NCI-H1436 (cell line): ENCODE measurements around the gene TACC2.
"Not testable (repeated sequence)": the region's sequence is repeated elsewhere in the genome, so short reads cannot be mapped to it uniquely, and the experiment has no call there.

Experiments
- DNase-seq: peaks from one replicate; lab custom pipeline; 2025; lab: John Stamatoyannopoulos, UW

The TACC2 gene

GRCh38 chr10:122023257-122023656, 34.3 kb downstream of the TACC2 start:
- DNase-seq, result not testable (repeated sequence)

DNA sequence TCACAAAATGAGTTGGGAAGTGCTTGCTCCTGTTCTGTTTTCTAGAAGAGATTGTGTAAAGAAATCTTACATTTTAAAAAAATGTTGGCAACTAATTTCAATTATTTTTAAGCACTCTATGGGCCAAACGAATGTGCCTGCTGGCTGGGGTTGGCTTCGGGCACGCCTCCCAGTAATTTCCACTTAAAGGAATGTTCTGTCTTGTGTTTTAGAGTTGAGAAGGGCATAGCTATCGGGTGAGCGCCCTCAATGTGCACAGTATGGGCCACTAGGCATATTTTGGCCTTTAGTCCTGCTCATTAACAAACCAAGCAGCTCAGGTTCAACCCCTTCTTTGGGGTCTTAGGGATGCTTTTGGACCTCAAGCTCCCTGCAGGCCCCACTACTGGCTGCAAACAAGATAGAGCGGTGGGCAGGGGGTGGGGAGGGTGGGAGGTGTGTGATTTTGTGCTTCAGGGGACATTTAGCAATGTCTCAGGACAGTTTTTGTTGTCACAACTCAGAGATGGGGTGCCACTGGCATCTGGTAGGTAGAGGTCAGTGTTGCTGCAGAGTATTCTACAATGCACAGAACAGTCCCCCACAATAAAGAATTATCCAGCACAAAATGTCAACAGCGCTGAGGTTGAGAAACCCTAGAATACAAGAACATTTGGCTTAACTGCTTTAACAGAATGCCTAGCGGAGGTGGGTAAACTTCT, 40.7 kb downstream of the TACC2 start:
- no peak for DNase-seq

DNA sequence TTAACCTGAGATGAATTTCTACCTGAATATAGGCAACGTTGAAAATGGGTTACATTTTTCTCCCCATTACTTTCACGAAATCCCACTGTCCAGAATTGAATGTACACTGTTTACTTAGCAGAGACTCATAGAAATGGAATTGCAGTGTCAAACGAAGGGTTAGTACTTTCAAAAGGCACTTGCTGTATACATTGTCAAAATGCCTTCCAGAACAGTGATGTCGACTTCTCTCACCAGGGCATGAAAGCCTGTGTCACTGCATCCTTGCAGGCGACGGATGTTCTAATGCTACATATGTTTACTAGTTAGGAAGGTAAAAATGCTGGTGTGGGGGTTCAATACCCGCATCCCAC, 41.2 kb downstream of the TACC2 start:
- DNase-seq, result no peak

- DNase-seq, result no peak
Observed at GRCh38 chr10:122033224-122033926, 44.4 kb downstream of the TACC2 start.

- DNase-seq, result no peak
Observed at GRCh38 chr10:122034149-122034756, 45.3 kb downstream of the TACC2 start.

DNA sequence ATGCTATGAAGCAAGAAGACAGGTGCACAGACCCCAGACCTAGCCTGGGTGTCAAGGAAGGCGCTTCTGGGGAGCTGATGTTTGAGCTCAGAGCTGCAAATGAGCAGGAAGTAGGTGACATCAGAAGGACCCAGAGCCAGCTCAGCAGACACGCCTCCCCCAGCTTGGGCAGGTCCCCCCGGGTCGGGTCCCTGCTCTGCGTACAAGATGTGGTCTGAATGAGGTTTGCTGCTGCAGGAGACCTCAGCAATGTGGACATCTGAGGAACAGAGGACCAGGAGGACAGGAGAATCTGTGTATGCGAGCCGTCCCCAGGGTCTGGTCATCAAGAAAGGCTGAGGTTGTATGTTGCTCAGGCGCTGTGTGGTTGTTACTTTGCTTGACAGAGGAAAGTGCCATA, 51.8 kb downstream of the TACC2 start:
- no peak for DNase-seq

GRCh38 chr10:122042836-122043235, 53.9 kb downstream of the TACC2 start:
- no peak for DNase-seq

- DNase-seq, result no peak
Observed at GRCh38 chr10:122044045-122044661, 55.2 kb downstream of the TACC2 start.

- DNase-seq, result no peak
Observed at GRCh38 chr10:122044713-122045112, 55.8 kb downstream of the TACC2 start.

- no peak for DNase-seq
Observed at GRCh38 chr10:122045212-122045611, 56.2 kb downstream of the TACC2 start.

DNA sequence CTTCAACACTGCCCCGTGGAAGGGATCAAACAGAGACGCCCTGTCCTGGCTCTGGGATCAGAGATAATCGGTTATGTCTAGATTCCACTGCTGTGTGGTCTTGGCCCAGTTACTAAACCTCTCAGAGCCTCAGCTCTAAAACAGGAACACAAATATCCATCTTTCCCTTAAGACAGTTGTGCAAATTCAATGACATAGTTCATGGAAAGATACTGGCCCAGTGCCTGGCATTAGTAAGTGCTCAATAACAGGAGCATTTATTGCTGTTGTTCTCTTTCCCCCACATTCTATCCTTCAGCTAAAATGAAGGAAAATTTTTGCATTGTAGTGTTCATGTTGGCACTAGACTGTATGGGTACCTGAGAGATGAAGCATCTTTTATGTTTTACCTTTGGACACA, 58.6 kb downstream of the TACC2 start:
- DNase-seq, result no peak

DNA sequence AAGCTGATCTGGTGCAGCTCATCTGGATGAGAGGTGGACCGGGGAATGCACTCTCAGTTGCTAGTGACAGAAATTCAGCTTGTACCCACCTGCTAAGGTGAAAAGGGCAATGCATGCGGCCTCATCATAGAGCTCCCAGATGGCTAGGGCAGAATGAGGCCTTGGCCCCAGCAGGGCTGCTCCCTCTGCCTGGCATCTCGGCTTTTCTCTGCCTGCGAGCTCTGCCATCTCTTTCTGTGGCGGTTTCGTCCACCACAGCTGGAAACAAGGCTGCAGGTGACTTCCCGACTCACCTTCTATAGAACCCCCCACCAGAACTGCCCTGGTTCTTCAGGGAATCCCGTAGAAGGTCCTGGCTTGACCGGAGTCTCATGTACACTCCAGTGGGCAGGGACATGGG, 60.1 kb downstream of the TACC2 start:
- DNase-seq, result no peak

GRCh38 chr10:122050311-122050710, 61.3 kb downstream of the TACC2 start:
- no peak for DNase-seq

- no peak for DNase-seq
Observed at GRCh38 chr10:122050811-122051210, 61.8 kb downstream of the TACC2 start.

DNA sequence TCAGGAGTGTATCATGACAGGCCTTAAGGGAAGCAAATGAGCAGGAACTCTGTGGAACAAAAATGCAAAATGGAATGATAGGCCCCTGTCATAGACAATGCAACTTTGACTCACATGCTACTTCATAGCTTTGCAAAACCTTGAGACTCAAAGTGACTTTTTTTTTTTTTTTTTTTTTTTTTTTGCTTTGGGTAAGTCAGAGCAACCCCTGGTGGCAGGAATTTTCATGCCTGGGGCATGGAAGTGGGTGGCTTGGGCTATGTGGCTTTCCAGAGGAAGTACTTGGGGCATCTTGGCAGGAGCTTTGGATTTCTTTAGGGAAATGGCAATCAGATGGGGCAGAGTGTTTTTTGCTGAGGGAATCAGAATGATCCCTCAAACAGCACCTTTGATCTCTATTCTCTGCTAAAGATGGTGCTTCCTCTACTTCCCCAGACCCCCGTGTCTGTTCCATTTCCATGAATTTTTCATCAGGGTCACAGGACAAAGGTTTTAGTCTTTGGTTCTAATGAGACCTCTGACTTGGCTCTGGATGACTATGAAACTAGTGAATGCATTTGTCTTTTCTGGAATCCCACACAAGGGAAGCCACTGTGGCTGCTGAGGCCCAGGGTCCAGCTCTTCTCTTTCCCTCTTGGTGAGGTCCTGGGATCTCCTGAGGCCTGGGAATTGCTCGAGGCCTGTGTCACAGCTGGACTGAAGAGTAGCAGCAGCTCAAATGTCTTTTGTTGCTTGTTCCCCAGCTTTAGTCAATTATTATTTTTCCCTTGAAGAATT, 62.8 kb downstream of the TACC2 start:
- no peak for DNase-seq

DNA sequence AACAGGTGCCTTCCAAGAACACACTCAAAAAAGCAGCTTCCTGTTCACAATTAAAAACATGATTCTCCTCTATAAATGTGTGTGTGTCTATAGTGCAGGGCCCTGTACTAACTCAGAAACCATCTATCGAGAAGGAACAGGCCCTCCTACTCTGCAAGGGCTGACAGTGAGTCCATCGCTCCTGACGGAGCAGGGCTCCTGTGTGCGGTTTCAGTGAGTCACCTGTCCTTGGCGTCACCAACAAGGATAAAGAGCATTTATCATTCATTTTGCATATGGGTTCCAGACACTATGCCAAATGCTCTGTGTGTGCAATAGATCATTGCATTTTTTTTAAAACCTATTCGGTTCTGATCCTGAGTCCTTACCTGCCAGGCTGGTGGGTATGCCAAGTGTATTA, 63.7 kb downstream of the TACC2 start:
- DNase-seq, result no peak

DNA sequence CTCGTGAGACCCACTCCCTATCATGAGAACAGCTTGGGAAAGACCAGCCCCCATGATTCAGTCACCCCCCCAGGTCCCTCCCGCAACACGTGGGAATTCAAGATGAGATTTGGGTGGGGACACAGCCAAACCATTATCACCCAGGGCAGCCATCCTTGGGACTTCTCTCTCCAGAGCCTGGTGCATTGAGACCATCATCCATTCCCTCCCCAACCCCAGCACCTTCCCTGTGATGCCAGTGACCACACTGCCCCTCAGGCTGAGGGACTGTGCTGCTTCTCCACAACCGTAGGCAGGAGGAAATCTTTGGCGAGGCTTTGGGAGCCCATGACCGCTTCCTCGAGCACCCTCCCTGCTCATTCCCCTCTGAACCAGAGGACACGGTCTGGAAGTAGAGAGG, 64.4 kb downstream of the TACC2 start:
- DNase-seq, result no peak

DNA sequence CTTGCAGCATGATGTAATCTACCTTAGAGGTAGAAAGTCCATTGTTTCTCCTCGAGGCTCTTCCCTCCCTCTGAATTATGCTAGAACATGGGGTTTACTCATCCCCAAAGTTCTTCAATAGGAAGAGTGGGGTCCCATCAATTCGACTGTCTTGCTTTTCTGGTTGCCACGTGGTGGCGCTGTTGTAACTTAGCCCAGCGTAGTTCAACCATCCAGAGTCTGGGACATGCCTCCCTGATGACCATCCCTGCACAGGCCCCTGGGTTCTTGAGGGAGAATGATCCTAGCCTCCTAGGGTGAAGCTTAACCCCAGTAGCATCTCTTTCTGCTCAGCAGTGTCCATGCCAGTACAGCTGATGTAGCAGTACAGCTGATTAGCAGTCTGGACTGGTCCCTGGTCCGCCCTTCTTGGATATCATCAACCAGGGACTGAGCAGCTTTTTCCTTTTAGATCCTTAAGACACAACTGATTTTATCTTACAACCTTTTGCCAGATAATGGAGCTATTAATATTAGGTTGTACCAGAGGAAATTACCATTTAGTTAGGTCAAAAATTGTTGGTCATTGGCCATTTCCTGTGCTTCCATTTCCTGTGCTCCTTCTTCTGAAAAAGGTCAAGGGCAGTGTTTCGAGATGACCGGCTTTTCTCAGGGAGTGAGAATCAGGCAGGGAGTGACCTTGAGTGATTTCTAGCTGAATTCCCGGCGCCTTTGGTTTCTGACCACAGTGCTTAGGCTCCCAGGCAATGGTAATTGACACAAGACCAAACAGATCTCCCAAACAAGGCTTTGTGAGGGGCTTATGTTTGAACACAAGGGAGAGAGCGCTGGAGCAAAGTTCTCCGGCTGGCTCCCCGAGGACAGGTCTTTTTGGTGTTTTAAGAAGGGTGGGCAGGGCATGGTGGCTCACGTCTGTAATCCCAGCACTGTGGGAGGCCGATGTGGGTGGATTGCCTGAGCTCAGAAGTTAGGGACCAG, 65.4 kb downstream of the TACC2 start:
- DNase-seq, result no peak

DNA sequence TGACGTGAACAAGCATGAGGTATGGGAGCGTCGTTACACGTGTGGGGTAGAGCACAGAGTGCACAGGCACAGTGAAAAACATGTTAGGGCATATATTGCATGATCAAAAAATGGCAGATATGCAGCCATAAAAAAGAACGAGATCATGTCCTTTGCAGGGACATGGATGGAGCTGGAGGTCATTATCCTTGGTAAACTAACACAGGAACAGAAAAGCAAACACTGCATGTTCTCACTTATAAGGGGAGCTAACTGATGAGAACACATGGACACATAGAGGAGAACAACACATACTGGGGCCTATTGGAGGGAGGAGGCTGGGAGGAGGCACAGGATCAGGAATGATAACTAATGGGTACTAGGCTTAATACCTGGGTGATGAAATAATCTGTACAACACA, 66.3 kb downstream of the TACC2 start:
- no peak for DNase-seq

GRCh38 chr10:122056431-122057094, 67.6 kb downstream of the TACC2 start:
- DNase-seq, result no peak
